Endothelial cell of umbilical vein (primary cell): Measurements from ENCODE around the gene GDE1.
"Not testable (repeated sequence)": the region's sequence is repeated elsewhere in the genome, so short reads cannot be mapped to it uniquely, and the experiment has no call there.

Experiments used
- CTCF ChIP-seq, 2 donors: IDR thresholded peaks; 1 replicate in 1 of 2; 2 replicates in 1 of 2; pipeline ENCODE4 v1.5.1; 2011; ENCODE audit warnings: low read length in 2 of 2, mild to moderate bottlenecking in 2 of 2, moderate library complexity in 2 of 2, control low read depth in 1 of 2, inconsistent platforms in 1 of 2, low read depth in 1 of 2; ENCODE audit not compliant: insufficient read depth in 1 of 2; ENCODE audit errors: extremely low read depth in 1 of 2
- POLR2A ChIP-seq: IDR thresholded peaks from 2 replicates; pipeline ENCODE4 v1.6.1; 2012; ENCODE audit warnings: low read depth, mild to moderate bottlenecking, control low read depth, low read length

- not testable (repeated sequence) for TF ChIP-seq CTCF (IDR thresholded peaks at IDR 0.05; ENCODE audit: extremely low read depth in 1 of 2, insufficient read depth in 1 of 2, low read depth in 1 of 2, low read length in 2 of 2); POLR2A
These were observed 21.5 kb upstream of the GDE1 start for GRCh38 chr16:19543278-19543996.
